ENCODE measurements around the gene EDARADD.

- TF ChIP-seq CTCF (IDR thresholded peaks at IDR 0.05; ENCODE audit: low read length): no peak
- TF ChIP-seq EZH2 (IDR thresholded peaks at IDR 0.05; ENCODE audit: borderline replicate concordance, low read length): no peak
Measured at GRCh38 chr1:236353813-236354212, 40.3 kb upstream of the EDARADD start.

All from OCI-LY1 (cell line).